ENCODE data around the gene ARPP19.

GRCh38 chr15:52498706-52499105 is 70.1 kb downstream of the ARPP19 start:
- TF ChIP-seq TCF4 (CRISPR knock-in tag; IDR thresholded peaks at IDR 0.05; ENCODE audit: borderline replicate concordance) (no peak), CREB5 (CRISPR knock-in tag; IDR thresholded peaks at IDR 0.05; ENCODE audit: low read depth) (no peak), ARNTL (CRISPR knock-in tag; IDR thresholded peaks at IDR 0.05; ENCODE audit: borderline replicate concordance, low read depth) (no peak), ZFP3 (CRISPR knock-in tag; IDR thresholded peaks at IDR 0.05) (no peak), BACH2 (CRISPR knock-in tag; IDR thresholded peaks at IDR 0.05; ENCODE audit: borderline replicate concordance) (no peak), ZNF8 (CRISPR knock-in tag; IDR thresholded peaks at IDR 0.05) (no peak), ZFP30 (CRISPR knock-in tag; IDR thresholded peaks at IDR 0.05) (no peak), TOX (CRISPR knock-in tag; IDR thresholded peaks at IDR 0.05; ENCODE audit: borderline replicate concordance) (no peak), RARB (CRISPR knock-in tag; IDR thresholded peaks at IDR 0.05) (no peak)
- TF ChIP-seq, protein P1, sequence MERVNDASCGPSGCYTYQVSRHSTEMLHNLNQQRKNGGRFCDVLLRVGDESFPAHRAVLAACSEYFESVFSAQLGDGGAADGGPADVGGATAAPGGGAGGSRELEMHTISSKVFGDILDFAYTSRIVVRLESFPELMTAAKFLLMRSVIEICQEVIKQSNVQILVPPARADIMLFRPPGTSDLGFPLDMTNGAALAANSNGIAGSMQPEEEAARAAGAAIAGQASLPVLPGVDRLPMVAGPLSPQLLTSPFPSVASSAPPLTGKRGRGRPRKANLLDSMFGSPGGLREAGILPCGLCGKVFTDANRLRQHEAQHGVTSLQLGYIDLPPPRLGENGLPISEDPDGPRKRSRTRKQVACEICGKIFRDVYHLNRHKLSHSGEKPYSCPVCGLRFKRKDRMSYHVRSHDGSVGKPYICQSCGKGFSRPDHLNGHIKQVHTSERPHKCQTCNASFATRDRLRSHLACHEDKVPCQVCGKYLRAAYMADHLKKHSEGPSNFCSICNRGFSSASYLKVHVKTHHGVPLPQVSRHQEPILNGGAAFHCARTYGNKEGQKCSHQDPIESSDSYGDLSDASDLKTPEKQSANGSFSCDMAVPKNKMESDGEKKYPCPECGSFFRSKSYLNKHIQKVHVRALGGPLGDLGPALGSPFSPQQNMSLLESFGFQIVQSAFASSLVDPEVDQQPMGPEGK (CRISPR knock-in tag; IDR thresholded peaks at IDR 0.05; ENCODE audit: borderline replicate concordance) = no peak
